Activated CD4-positive, alpha-beta T cell treated with anti-CD3 and anti-CD28 coated beads for 24 hours (primary cell): ENCODE data around the gene LYPD3.
A peak's percentile ranks its signal among the peaks of the same experiment; 100 is the strongest.
"Not testable (repeated sequence)": the region's sequence is repeated elsewhere in the genome, so short reads cannot be mapped to it uniquely, and the experiment has no call there.

ENCODE experiments used
- DNase-seq, 2 donors: peaks; one replicate each; pipeline ENCODE4 v3.0.0-alpha.2; 2020; ENCODE audit warnings: low read depth in 2 of 2

LYPD3 gene

GRCh38 chr19:43465468-43466120 lies at the start of gene LYPD3:
TSS of gene LYPD3 (minus strand) at chr19:43465608. CDS start at chr19:43465571, 37 bp downstream.
- no peak for DNase-seq

- DNase-seq, result not testable (repeated sequence)
Observed at GRCh38 chr19:43512399-43512798, 47.0 kb upstream of the LYPD3 start.

DNA sequence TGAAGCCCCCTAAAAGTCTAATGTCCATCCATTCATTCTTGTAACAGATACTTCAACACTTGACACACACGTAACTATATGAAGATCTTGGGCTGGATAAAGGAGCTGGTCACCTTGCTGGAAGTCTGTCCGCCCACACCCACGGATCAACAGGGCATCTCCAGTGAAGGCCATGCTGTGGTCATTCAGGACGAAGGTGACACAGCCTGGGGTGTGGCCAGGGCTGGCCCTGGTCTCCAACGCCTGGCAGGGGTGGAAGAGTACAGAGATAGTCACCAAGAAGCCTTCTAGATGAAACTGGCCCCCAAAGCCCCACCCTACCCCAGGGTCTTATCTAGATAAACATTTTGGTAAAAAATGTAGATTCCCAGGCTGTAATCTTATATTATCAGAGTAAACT lies 45.9 kb upstream of the LYPD3 start:
- DNase-seq, result no peak

GRCh38 chr19:43510713-43511112 lies 45.3 kb upstream of the LYPD3 start:
- DNase-seq, result no peak

- DNase-seq, result no peak
Observed at GRCh38 chr19:43507880-43508279, 42.5 kb upstream of the LYPD3 start.

DNA sequence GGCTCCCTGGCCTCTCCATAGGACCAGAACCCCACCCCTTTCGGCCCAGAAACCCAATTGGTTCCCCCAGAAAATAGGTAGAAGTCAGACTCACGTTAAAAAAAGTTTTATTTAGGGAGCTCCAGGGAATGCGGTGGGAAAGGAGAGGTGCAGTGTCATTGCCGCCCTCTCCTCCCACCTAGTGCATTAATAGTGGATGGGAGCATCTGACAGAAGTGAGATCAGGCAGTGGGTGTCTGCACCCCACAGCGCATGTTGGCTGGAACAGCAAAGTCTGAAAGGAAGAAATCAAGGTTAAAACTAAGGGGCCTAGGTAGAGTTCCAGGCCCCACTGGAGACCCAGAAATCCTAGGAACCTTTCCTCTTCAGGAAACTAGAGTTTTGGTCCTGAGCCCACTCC lies 41.2 kb upstream of the LYPD3 start:
- DNase-seq, result no peak

GRCh38 chr19:43505941-43506340 lies 40.5 kb upstream of the LYPD3 start:
- no peak for DNase-seq

DNA sequence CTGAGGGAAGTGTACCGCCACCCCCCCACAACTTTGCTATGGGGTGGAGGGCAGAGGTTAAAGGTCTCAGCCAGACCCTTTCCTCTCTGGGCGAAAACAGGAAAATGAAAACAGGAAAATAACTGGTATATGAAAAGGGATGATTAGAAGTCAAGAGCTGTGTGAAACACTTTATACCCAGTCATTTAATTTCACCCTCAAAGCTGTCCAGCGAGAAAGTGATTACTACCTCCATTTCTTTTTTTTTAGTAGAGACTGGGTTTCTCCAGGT lies 39.7 kb upstream of the LYPD3 start:
- DNase-seq, result no peak

DNA sequence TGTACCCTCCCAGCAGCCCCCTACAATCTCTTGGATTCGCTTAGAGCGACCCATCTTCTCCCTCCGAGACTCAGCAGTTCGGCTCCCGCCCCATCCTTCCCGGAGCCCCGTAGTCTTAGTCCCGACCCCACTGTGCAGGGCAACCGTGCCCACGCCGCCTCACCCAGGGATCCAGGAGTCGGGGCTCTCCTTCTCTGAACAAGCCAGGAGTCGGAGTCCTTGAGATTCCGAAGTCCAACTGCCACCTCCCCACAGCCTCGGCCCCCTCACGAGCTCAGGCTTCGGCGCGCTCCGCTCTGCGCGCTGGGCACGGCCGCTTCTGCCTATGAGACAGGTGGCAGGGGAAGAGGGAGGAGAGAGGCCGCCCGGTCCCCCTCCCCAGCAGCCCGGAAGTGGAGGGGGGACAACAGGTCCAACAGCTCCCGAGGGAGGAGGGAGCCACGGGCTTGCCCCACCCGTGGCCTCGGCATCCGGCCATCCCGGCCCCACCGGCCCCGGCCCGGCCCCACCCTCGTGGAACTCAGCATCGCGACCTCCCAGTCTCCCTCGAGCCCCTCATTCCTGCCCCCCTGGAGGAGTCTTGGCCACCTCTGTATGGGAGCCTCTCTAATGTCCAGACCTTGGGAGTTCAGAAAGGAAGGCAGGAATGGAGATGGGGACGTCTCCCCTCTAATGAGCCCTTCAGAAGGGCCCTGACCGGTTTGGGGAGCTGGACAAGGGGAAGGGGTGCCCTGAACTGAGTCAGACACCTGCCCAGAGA lies 39.2 kb upstream of the LYPD3 start, which contains the start of gene PHLDB3:
Gene PHLDB3, minus strand, starts transcription at position 321 of the 760 bp plus-strand sequence. CDS start 628 bp downstream, outside the sequence.
- no peak for DNase-seq

- peak; percentile 100 for DNase-seq
Observed at GRCh38 chr19:43503501-43504425, 38.4 kb upstream of the LYPD3 start.

DNA sequence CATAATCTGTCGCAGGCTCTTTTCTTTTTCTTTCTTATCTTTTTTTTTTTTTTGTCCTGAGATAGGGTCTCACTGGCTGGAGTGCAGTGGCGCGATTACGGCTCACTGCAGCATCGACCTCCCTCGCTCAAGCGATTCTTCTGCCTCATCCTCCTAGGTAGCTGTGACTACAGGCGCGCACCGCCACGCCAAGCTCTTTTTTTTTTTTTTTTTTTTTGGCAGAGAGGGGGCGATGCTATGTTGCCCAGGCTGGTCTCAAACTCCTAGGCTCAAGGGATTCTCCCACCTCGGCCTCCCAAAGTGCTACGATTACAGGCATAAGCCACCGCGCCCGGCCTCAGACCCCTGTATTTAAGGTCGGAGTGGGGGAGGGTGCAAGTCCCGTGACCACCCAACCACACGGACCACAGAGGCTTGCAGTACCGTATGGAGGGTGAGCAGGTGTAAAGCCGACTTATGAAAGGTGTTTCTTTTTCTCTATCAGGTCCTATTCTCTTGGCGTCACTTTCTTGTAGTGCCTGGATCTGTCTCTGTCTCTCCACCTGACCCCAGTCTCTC lies 37.1 kb upstream of the LYPD3 start:
- DNase-seq, result no peak

DNA sequence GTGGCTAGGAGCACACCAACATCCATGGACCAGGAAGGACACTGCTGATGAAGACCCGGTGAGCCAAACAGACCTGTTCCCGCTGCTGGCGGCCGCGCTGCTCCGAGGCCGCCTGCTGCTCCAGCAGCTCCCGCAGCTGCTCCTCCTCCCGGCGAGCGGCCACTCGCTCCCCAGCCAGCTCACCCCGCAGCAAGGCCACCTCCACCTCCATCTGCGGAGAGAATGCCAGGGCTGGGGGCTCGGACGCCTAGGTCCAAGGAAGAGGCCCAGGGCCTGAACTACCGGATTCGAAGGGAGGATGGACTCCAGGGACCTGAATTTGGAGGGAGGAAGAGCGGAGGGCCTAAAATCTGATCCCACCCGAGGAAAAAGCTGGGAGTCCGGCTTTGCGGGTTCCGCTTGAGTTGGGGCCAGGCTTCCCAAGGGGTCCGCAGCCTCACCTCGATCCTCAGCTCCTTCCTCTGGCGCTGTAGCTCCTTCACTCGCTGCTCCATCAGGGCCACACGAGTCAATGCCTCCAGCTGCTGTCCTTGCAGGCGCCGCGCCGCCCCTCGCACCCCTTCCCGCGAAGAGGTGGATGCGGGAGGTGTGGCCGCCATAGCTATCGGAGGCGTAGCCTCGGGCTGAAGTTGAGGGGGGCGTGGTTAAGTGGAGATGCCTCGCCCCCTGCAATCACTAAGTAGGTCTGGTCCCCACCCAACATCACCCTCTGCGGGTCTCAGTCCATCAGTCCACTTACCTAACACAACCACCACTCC lies 36.4 kb upstream of the LYPD3 start:
- DNase-seq, result no peak

- no peak for DNase-seq
Observed at GRCh38 chr19:43499042-43499441, 33.6 kb upstream of the LYPD3 start.

- no peak for DNase-seq
Observed at GRCh38 chr19:43498233-43498842, 32.9 kb upstream of the LYPD3 start.

GRCh38 chr19:43496960-43497359 lies 31.6 kb upstream of the LYPD3 start:
- DNase-seq, result no peak

DNA sequence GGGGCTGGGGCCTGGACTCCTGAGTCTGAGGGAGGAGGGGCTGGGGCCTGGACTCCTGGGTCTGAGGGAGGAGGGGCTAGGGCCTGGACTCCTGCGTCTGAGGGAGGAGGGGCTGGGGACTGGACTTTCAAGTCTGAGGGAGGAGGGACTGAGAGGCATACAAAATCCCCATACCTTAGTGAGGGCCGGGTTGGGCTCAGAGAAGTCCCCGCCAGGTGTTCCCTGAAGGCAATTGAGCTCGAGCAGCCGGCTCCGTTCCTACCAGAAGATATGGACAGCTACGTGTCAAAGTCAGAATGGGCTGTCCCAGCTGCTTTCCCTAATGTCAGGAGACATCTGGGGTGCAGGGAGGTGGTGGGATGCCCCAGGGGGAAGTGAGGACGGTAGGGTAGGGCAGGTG lies 29.7 kb upstream of the LYPD3 start:
- no peak for DNase-seq

GRCh38 chr19:43490759-43491158 lies 25.4 kb upstream of the LYPD3 start:
- no peak for DNase-seq

- no peak for DNase-seq
Observed at GRCh38 chr19:43489979-43490599, 24.7 kb upstream of the LYPD3 start.

DNA sequence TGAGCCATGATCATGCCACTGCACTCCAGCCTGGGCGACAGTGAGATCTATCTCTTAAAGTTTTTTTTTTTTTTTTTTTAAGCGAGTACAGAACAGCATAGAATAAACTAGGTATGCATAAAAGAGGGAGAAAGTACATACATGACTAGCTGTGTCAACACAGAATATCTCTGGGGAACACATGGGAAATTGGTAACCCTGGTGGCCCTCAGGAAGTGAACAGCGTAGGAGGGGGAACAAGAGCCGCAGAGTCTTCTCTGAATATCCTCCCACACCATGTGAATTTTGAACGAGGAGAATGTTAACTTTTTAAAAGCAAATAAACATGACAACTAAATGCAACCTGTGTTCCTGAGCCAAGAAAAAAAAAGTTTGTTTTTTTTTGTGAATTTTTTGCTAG lies 23.9 kb upstream of the LYPD3 start:
- DNase-seq, result no peak

DNA sequence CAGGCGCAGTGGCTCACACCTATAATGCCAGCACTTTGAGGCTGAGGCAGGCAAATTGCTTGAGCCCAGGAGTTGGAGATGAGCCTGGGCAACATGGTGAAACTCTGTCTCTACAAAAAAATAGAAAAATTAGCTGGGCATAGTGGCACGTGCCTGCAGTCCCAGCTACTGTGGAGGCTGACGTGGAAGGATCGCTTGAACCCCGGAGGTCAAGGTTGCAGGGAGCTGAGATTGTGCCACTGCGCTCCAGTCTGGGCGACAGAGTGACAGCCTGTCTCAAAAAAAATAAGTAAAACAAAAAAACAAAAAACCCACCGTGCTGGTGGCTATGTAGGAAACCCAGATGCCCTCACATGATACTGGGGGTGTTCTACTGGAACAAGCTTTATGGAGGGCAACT lies 22.8 kb upstream of the LYPD3 start:
- DNase-seq, result no peak

DNA sequence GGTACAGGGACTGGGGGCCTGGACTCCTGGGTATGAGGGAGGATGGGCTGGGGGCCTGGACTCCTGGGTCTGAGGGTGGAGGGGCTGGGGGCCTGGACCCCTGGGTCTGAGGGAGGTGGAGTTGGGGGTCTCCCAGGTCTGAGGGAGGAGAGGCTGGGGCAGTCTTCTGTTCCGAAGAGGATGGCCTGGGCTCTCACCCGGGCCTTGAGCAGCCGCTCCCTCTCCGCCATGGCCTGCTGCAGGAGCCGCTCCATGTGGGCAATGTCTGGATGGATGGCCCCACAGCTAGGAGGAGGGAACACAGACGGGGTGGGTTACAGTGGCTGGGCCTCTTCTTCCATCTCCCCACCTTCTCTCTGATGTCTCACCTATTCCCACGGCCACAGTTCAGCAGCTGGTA lies 21.0 kb upstream of the LYPD3 start:
- DNase-seq, result no peak
